IPS-15b (cell line): ENCODE results near the gene PTPN6.

Source experiments
- H3K27me3 ChIP-seq: one replicate; pipeline ENCODE4 v1.6.1; 2013; ENCODE audit warnings: low read length; ENCODE audit not compliant: control insufficient read depth, insufficient read depth
- H3K36me3 ChIP-seq: one replicate; pipeline ENCODE4 v1.6.1; 2013; ENCODE audit warnings: low read length; ENCODE audit not compliant: control insufficient read depth, insufficient read depth
- H3K4me1 ChIP-seq: one replicate; pipeline ENCODE4 v1.6.1; 2013; ENCODE audit warnings: mild to moderate bottlenecking, low read length; ENCODE audit not compliant: control insufficient read depth, insufficient read depth
- H3K4me3 ChIP-seq: one replicate; pipeline ENCODE4 v1.5.1; 2013; ENCODE audit warnings: low read depth, low read length
- H3K9ac ChIP-seq: one replicate; pipeline ENCODE4 v1.6.1; 2013; ENCODE audit warnings: low read depth, mild to moderate bottlenecking, low read length
- H3K9me3 ChIP-seq: one replicate; pipeline ENCODE4 v1.6.1; 2013; ENCODE audit warnings: mild to moderate bottlenecking, low read length; ENCODE audit not compliant: control insufficient read depth, insufficient read depth

The PTPN6 gene

DNA sequence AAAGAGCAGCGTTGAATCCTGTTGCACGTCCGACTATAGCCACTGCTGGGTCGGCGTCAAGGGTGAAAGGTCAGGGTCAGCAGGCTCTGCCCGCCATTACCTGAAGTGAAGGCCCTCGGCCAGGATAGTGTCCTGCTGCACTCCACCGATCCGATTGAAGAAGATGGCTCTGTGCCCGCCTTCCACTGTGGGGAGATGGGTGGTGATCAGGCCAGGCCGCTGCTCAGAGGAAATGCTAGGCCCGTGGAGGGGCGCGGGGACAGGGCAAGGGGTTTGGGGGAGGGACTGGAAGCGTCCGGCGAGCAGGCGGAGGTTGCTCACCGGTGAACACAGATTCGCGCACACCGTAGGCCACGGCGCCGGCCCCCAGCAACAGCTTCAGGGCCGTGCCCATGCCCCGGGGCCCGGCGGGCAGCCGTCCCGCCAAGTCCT, 19.0 kb downstream of the PTPN6 start:
- peak overlapping the region; percentile 99 for H3K4me3 ChIP-seq
- peaks cover 49% of the 10 kb centered on the region for H3K36me3 ChIP-seq
- H3K9ac ChIP-seq: peak overlapping the region; percentile 86
- no peaks in the 10 kb centered on the region for H3K9me3 ChIP-seq
- H3K4me1 ChIP-seq: peaks cover 5% of the 10 kb centered on the region
- no peaks in the 10 kb centered on the region for H3K27me3 ChIP-seq

GRCh38 chr12:6974180-6974579, 23.0 kb downstream of the PTPN6 start:
- Histone ChIP-seq H3K4me1 (peaks cover 2% of the 10 kb centered on the region), H3K4me3 (no peak overlapping the region), H3K9me3 (no peaks in the 10 kb centered on the region), H3K36me3 (peaks cover 45% of the 10 kb centered on the region), H3K27me3 (no peaks in the 10 kb centered on the region), H3K9ac (no peak overlapping the region)

- Histone ChIP-seq H3K9ac (no peak overlapping the region), H3K4me3 (no peak overlapping the region), H3K27me3 (no peaks in the 10 kb centered on the region), H3K4me1 (peaks cover 2% of the 10 kb centered on the region), H3K36me3 (peaks cover 42% of the 10 kb centered on the region), H3K9me3 (no peaks in the 10 kb centered on the region)
Measured at GRCh38 chr12:6975297-6976032, 24.3 kb downstream of the PTPN6 start.

DNA sequence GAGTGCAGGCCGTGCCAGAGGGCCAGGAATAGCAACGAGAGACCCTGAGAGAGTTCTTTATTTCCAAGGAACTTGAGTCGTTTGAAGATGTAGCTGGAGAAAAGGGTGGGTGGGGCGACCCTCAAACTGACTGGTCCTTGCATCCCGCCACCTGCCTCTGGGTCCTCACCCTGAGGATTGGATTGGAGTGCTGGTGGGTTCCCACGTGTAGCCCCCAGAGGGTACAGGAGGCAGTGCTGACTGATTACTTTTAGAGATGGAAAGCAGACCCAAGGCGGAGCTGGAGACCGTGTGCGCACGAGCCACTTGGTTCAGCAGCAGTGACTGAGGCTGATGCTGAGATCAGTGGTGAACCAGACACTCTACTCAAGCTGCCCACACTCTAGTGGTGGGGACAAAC, 26.5 kb downstream of the PTPN6 start:
- Histone ChIP-seq H3K36me3 (peaks cover 48% of the 10 kb centered on the region), H3K27me3 (no peaks in the 10 kb centered on the region), H3K4me1 (no peaks in the 10 kb centered on the region), H3K9ac (peak overlapping the region; percentile 18), H3K9me3 (no peaks in the 10 kb centered on the region), H3K4me3 (no peak overlapping the region)

- Histone ChIP-seq H3K4me1 (no peaks in the 10 kb centered on the region), H3K4me3 (no peak overlapping the region), H3K9me3 (no peaks in the 10 kb centered on the region), H3K9ac (no peak overlapping the region), H3K36me3 (peaks cover 48% of the 10 kb centered on the region), H3K27me3 (no peaks in the 10 kb centered on the region)
Measured at GRCh38 chr12:6978188-6978587, 27.0 kb downstream of the PTPN6 start.

DNA sequence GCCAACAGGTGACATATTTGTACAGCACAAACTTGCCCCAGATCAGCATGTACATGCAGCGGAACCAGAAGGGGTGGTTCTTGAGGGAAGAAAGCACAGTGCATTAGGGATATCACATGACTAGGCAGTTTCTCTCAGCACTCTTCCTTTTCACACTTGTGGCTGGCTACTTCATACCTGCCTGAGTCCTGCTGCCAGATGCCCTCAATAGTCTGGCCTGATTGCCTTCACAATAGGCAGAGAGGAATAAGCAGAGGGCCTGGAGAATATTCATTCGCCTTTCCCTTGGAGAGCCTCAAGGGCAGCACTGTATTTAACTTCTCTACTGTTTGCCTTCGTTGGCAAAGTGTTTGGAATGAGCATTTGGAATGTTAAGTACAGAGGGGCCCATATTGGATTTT, 27.5 kb downstream of the PTPN6 start:
- Histone ChIP-seq H3K9ac (no peak overlapping the region), H3K4me3 (no peak overlapping the region), H3K27me3 (no peaks in the 10 kb centered on the region), H3K4me1 (no peaks in the 10 kb centered on the region), H3K36me3 (peaks cover 48% of the 10 kb centered on the region), H3K9me3 (no peaks in the 10 kb centered on the region)

GRCh38 chr12:6979021-6979420, 27.9 kb downstream of the PTPN6 start:
- Histone ChIP-seq H3K27me3 (no peaks in the 10 kb centered on the region), H3K4me1 (no peaks in the 10 kb centered on the region)

GRCh38 chr12:6979453-6979852, 28.3 kb downstream of the PTPN6 start:
- H3K4me3 ChIP-seq: no peak overlapping the region
- H3K27me3 ChIP-seq: no peaks in the 10 kb centered on the region
- no peaks in the 10 kb centered on the region for H3K4me1 ChIP-seq
- no peaks in the 10 kb centered on the region for H3K9me3 ChIP-seq
- peaks cover 41% of the 10 kb centered on the region for H3K36me3 ChIP-seq
- no peak overlapping the region for H3K9ac ChIP-seq

More at GRCh38 chr12:6979021-6979420, 27.9 kb downstream of the PTPN6 start:
- H3K36me3 ChIP-seq: peaks cover 45% of the 10 kb centered on the region
- no peaks in the 10 kb centered on the region for H3K9me3 ChIP-seq
- no peak overlapping the region for H3K4me3 ChIP-seq
- H3K9ac ChIP-seq: no peak overlapping the region

DNA sequence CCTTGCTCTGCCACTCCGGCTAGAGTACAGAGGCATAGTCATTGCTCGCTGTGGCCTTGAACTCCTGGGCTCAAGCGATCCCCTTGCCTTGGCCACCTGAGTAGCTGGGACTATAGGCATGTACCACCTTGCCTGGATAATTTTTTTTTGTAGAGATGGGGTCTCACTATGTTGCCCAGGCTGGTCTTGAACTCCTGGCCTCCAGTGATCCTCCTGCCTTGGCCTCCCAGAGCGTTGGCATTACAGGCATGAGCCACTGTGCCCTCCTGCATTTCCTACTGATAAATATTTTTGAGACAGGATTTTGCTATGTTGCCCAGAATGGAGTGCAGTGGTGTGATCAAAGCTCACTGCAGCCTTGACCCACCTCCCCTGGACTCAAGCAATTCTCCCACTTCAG, 28.9 kb downstream of the PTPN6 start:
- Histone ChIP-seq H3K4me1 (no peaks in the 10 kb centered on the region), H3K36me3 (peaks cover 35% of the 10 kb centered on the region)

GRCh38 chr12:6980740-6981139, 29.6 kb downstream of the PTPN6 start:
- Histone ChIP-seq H3K4me3 (no peak overlapping the region), H3K36me3 (peaks cover 28% of the 10 kb centered on the region), H3K9me3 (no peaks in the 10 kb centered on the region), H3K9ac (no peak overlapping the region), H3K4me1 (no peaks in the 10 kb centered on the region), H3K27me3 (no peaks in the 10 kb centered on the region)

More for the DNA sequence above, 28.9 kb downstream of the PTPN6 start:
- Histone ChIP-seq H3K9ac (no peak overlapping the region), H3K27me3 (no peaks in the 10 kb centered on the region), H3K4me3 (no peak overlapping the region), H3K9me3 (no peaks in the 10 kb centered on the region)

- Histone ChIP-seq H3K9ac (no peak overlapping the region), H3K36me3 (peaks cover 26% of the 10 kb centered on the region), H3K9me3 (no peaks in the 10 kb centered on the region), H3K4me3 (no peak overlapping the region), H3K27me3 (no peaks in the 10 kb centered on the region), H3K4me1 (no peaks in the 10 kb centered on the region)
Measured at GRCh38 chr12:6981152-6982052, 30.2 kb downstream of the PTPN6 start.

DNA sequence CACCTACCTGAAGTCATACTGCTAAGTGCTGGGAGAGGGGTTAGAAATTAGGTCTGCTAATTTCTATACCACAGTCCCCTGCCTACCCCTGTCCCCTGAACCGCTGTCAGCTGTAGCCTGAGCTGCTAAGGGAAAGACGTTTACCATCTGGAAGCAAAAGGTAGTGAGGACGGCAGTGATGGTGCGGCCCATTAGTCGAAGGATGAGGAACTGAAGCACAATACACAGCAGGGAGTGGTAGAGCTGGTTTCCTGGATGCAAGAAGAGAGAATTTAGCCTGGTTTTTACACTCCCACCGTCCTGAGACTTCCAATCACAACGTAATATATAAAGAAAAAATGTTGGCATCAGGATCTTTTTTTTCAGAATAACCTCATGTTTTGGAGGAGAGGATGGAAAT, 31.4 kb downstream of the PTPN6 start:
- Histone ChIP-seq H3K36me3 (peaks cover 16% of the 10 kb centered on the region), H3K27me3 (no peaks in the 10 kb centered on the region), H3K4me1 (no peaks in the 10 kb centered on the region), H3K9ac (no peak overlapping the region), H3K4me3 (no peak overlapping the region), H3K9me3 (no peaks in the 10 kb centered on the region)
